H1 (cell line): Measurements from ENCODE around the gene ARHGAP24. TPM values are rescaled to one million over a fixed set of nuclear protein-coding genes. Genes with fewer than 3 reads are reported as not detected.

Experiments used
- CTCF ChIA-PET: fragments of 300-600 bp; sonication (Branson Sonifier 250); formaldehyde crosslinking; loops from one replicate; lab custom pipeline; 2021; ENCODE audit not compliant: partially characterized antibody; lab: Charles Lee
- POLR2A ChIA-PET: fragments of 300-600 bp; sonication (Branson Sonifier 250); formaldehyde crosslinking; loops from one replicate; lab custom pipeline; 2021; ENCODE audit warnings: inconsistent platforms; ENCODE audit not compliant: partially characterized antibody; lab: Charles Lee
- DNase-seq, 2 experiments: peaks; one replicate each; pipeline versions ENCODE4 v3.0.0 to v3.0.0-alpha.2; 2010 to 2022; ENCODE audit warnings: low spot score in 2 of 2, low read depth in 1 of 2, mixed read lengths in 1 of 2
- FAIRE-seq: peaks from 2 replicates; lab custom pipeline; 2011; peaks lifted over from hg19 to GRCh38; lab: Jason Lieb, UNC
- H2AFZ ChIP-seq: 2 replicates; pipeline ENCODE4 v1.8.1; 2012; ENCODE audit warnings: low read length, inconsistent platforms
- H2AK5ac ChIP-seq: 2 replicates; pipeline ENCODE4 v1.6.1; 2013; ENCODE audit warnings: low read depth, low read length
- H2BK120ac ChIP-seq: replicated peaks from 2 replicates; pipeline ENCODE3; 2013; ENCODE audit warnings: low read depth, low read length, inconsistent platforms
- H2BK12ac ChIP-seq: 2 replicates; pipeline ENCODE4 v1.6.1; 2013; ENCODE audit warnings: low read depth, low read length
- H2BK15ac ChIP-seq: 2 replicates; pipeline ENCODE4 v1.6.1; 2013; ENCODE audit warnings: low read length
- H2BK20ac ChIP-seq: 2 replicates; pipeline ENCODE4 v1.6.1; 2013; ENCODE audit warnings: low read length
- H2BK5ac ChIP-seq: 2 replicates; pipeline ENCODE4 v1.6.1; 2013; ENCODE audit warnings: low read depth, low read length
- H3K14ac ChIP-seq: 2 replicates; pipeline ENCODE4 v1.6.1; 2013; ENCODE audit warnings: inconsistent platforms; ENCODE audit not compliant: insufficient read length
- H3K18ac ChIP-seq: 2 replicates; pipeline ENCODE4 v1.6.1; 2013; ENCODE audit warnings: low read length; ENCODE audit errors: extremely low read depth
- H3K23ac ChIP-seq: 2 replicates; pipeline ENCODE4 v1.6.1; 2013; ENCODE audit warnings: inconsistent platforms; ENCODE audit not compliant: insufficient read length
- H3K23me2 ChIP-seq: 2 replicates; pipeline ENCODE4 v1.6.1; 2013; ENCODE audit warnings: low read depth, low read length
- H3K27ac ChIP-seq: 2 replicates; pipeline ENCODE4 v1.6.1; 2011; ENCODE audit warnings: low read depth, low read length, inconsistent platforms
- H3K27me3 ChIP-seq, 4 experiments: replicated peaks in 1 of 4; 1 replicate in 1 of 4; 2 replicates in 3 of 4; pipeline versions ENCODE4 v1.6.1 to v1.8.1; 2011 to 2013; ENCODE audit warnings: low read length in 3 of 4, mild to moderate bottlenecking in 3 of 4, inconsistent platforms in 2 of 4, mixed read lengths in 2 of 4, moderate library complexity in 1 of 4; ENCODE audit not compliant: control insufficient read depth in 3 of 4, insufficient read depth in 3 of 4; ENCODE audit errors: extremely low read depth in 1 of 4
- H3K36me3 ChIP-seq, 4 experiments: 2 replicates each; pipeline versions ENCODE4 v1.6.1 to v1.8.1; 2011 to 2013; ENCODE audit warnings: mild to moderate bottlenecking in 4 of 4, low read length in 3 of 4, moderate library complexity in 2 of 4, control low read depth in 1 of 4, inconsistent platforms in 1 of 4; ENCODE audit not compliant: insufficient read depth in 4 of 4, control insufficient read depth in 2 of 4
- H3K4ac ChIP-seq: replicated peaks from 2 replicates; pipeline ENCODE3; 2013; ENCODE audit warnings: low read length, low read depth, mixed read lengths, inconsistent platforms; ENCODE audit not compliant: insufficient read length
- H3K4me1 ChIP-seq, 4 experiments: replicated peaks in 1 of 4; 1 replicate in 1 of 4; 2 replicates in 3 of 4; pipeline versions ENCODE4 v1.6.1 to v1.8.1; 2011 to 2013; ENCODE audit warnings: low read length in 3 of 4, inconsistent platforms in 2 of 4, mixed read lengths in 1 of 4; ENCODE audit not compliant: insufficient read depth in 4 of 4, control insufficient read depth in 3 of 4
- H3K4me2 ChIP-seq, 2 experiments: 2 replicates each; pipeline versions ENCODE4 v1.6.1 to v1.8.1; 2011 to 2013; ENCODE audit warnings: low read depth in 2 of 2, low read length in 2 of 2, control low read depth in 1 of 2, inconsistent platforms in 1 of 2, mild to moderate bottlenecking in 1 of 2; ENCODE audit not compliant: insufficient read depth in 1 of 2
- H3K4me3 ChIP-seq, 4 experiments: fragments of 200-600, 300-600 bp in 1 of 4; sonication (generic), shearing (Covaris generic), sonication (Bioruptor Twin) in 1 of 4; 2 replicates each; pipeline versions ENCODE4 v1.5.1 to v1.8.1; 2011 to 2016; ENCODE audit warnings: low read length in 4 of 4, low read depth in 3 of 4, control low read depth in 2 of 4, inconsistent platforms in 2 of 4, mild to moderate bottlenecking in 2 of 4, mixed read lengths in 1 of 4, moderate library complexity in 1 of 4; ENCODE audit not compliant: insufficient read depth in 2 of 4; ENCODE audit errors: extremely low read depth in 1 of 4
- H3K56ac ChIP-seq: replicated peaks from 2 replicates; pipeline ENCODE3; 2013; ENCODE audit warnings: low read depth, mild to moderate bottlenecking, mixed read lengths, low read length, inconsistent platforms; ENCODE audit not compliant: insufficient read length
- H3K79me1 ChIP-seq: 2 replicates; pipeline ENCODE4 v1.6.1; 2013; ENCODE audit warnings: low read depth, low read length, control low read depth
- H3K79me2 ChIP-seq, 2 experiments: 2 replicates each; pipeline versions ENCODE4 v1.6.1 to v1.8.1; 2012 to 2013; ENCODE audit warnings: low read length in 2 of 2, mild to moderate bottlenecking in 2 of 2, inconsistent platforms in 1 of 2; ENCODE audit not compliant: insufficient read depth in 2 of 2, control insufficient read depth in 1 of 2
- H3K9ac ChIP-seq, 4 experiments: replicated peaks in 1 of 4; 1 replicate in 1 of 4; 2 replicates in 3 of 4; pipeline versions ENCODE4 v1.6.1 to v1.8.1; 2011 to 2013; ENCODE audit warnings: low read depth in 3 of 4, low read length in 3 of 4, control low read depth in 2 of 4, mild to moderate bottlenecking in 2 of 4, moderate library complexity in 2 of 4, inconsistent platforms in 1 of 4; ENCODE audit errors: extremely low read depth in 1 of 4
- H3K9me3 ChIP-seq, 2 experiments: 2 replicates each; pipeline versions ENCODE4 v1.6.1 to v1.8.1; 2012 to 2013; ENCODE audit warnings: mild to moderate bottlenecking in 2 of 2, moderate library complexity in 2 of 2, control low read depth in 1 of 2, inconsistent platforms in 1 of 2, low read depth in 1 of 2, low read length in 1 of 2, mixed read lengths in 1 of 2; ENCODE audit not compliant: insufficient read depth in 2 of 2
- H4K20me1 ChIP-seq, 2 experiments: replicated peaks in 1 of 2; 2 replicates each; pipeline versions ENCODE3 to v1.8.1; 2011 to 2013; ENCODE audit warnings: inconsistent platforms in 2 of 2, low read length in 2 of 2, mild to moderate bottlenecking in 1 of 2; ENCODE audit not compliant: insufficient read depth in 2 of 2, control insufficient read depth in 1 of 2
- H4K5ac ChIP-seq: 2 replicates; pipeline ENCODE4 v1.6.1; 2013; ENCODE audit warnings: low read length, low read depth, mixed read lengths, inconsistent platforms; ENCODE audit not compliant: insufficient read length
- H4K8ac ChIP-seq: 2 replicates; pipeline ENCODE4 v1.8.0; 2013; ENCODE audit warnings: mild to moderate bottlenecking, moderate library complexity, low read length, inconsistent platforms; ENCODE audit not compliant: insufficient read depth; ENCODE audit errors: extremely low read depth
- H4K91ac ChIP-seq: replicated peaks from 2 replicates; pipeline ENCODE3; 2013; ENCODE audit warnings: low read length, mixed read lengths, inconsistent platforms; ENCODE audit not compliant: insufficient read length
- BACH1 ChIP-seq: IDR thresholded peaks from 2 replicates; pipeline ENCODE4 v1.6.1; 2012; ENCODE audit warnings: low read length, improper control_type of control experiment
- CBX8 ChIP-seq: fragments of 300-800, 300-1000 bp; sonication (generic); IDR thresholded peaks from 2 replicates; pipeline ENCODE4 v1.7.1; 2016; ENCODE audit warnings: low read depth, low read length, borderline replicate concordance
- CHD2 ChIP-seq: IDR thresholded peaks from 2 replicates; pipeline ENCODE4 v1.6.1; 2012; ENCODE audit warnings: low read length, improper control_type of control experiment
- CTBP2 ChIP-seq: IDR thresholded peaks from 2 replicates; pipeline ENCODE4 v1.7.0; 2011; ENCODE audit warnings: borderline replicate concordance, mild to moderate bottlenecking, moderate library complexity, mixed read lengths, low read length; ENCODE audit not compliant: insufficient read depth, insufficient read length
- EZH2 ChIP-seq: fragments of 200-600 bp; sonication (generic); IDR thresholded peaks from 2 replicates; pipeline ENCODE4 v1.7.1; 2012; ENCODE audit warnings: low read depth, mild to moderate bottlenecking, moderate library complexity, low read length, inconsistent platforms; ENCODE audit not compliant: severe bottlenecking
- GABPA ChIP-seq: IDR thresholded peaks from 2 replicates; pipeline ENCODE4 v1.6.1; 2011; ENCODE audit warnings: mild to moderate bottlenecking, low read length, moderate library complexity, borderline replicate concordance; ENCODE audit not compliant: insufficient read depth
- JUN ChIP-seq: IDR thresholded peaks from 2 replicates; pipeline ENCODE4 v1.6.1; 2011; ENCODE audit warnings: low read depth, mild to moderate bottlenecking, improper control_type of control experiment, low read length
- KDM5A ChIP-seq: fragments of 200-600 bp; IDR thresholded peaks from 2 replicates; pipeline ENCODE4 v1.7.1; 2012; ENCODE audit warnings: mild to moderate bottlenecking, low read length, inconsistent platforms, mixed read lengths
- SAP30 ChIP-seq: fragments of 300-600 bp; sonication (generic); IDR thresholded peaks from 2 replicates; pipeline ENCODE4 v1.7.1; 2012; ENCODE audit warnings: low read length, moderate library complexity, mild to moderate bottlenecking, inconsistent platforms; ENCODE audit not compliant: insufficient read depth, insufficient replicate concordance
- TAF1 ChIP-seq: IDR thresholded peaks from 2 replicates; pipeline ENCODE4 v1.6.1; 2011; ENCODE audit warnings: mild to moderate bottlenecking, low read depth, low read length
- WGBS, 2 experiments: shearing (Covaris generic) in 1 of 2; methylation state at CpG; one replicate each; pipeline versions ENCODE4 v1.1.6 to v1.1.7; 2013 to 2015; ENCODE audit warnings: low lambda C conversion rate in 2 of 2, mixed read lengths in 2 of 2, inconsistent platforms in 1 of 2, low coverage in 1 of 2, missing lambda C conversion rate in 1 of 2; ENCODE audit not compliant: insufficient replicate concordance in 2 of 2, insufficient coverage in 1 of 2, insufficient read length in 1 of 2; ENCODE audit errors: extremely low coverage in 1 of 2, missing lambda C conversion rate in 1 of 2; 5-methylcytosine and 5-hydroxymethylcytosine counted together
- polyA plus RNA-seq, 7 experiments: library from polyadenylated mRNA; depleted of rRNA in 3 of 7; stranded (reverse) in 5 of 7; unstranded in 2 of 7; fragments of >200 nt in 5 of 7; fragments of 200-250 nt in 2 of 7; gene quantifications; 1 replicate in 5 of 7; 2 replicates in 1 of 7; 4 replicates in 1 of 7; pipeline versions ENCODE4 v1.2.1 to v1.2.3, GENCODE V29; 2011 to 2013; ENCODE audit warnings: missing spikeins in 2 of 7, mixed read lengths in 2 of 7
- total RNA-seq: library from RNA; stranded (reverse); fragmentation: NEBNext Ultra II Directional; extraction: Animal tissue kit (Norgen Biotek cat#: 25700); gene quantifications from 2 replicates; pipeline ENCODE4 v1.2.1, GENCODE V29; 2021
- TF ChIP-seq, protein P1 (sequence below): IDR thresholded peaks from 2 replicates; pipeline ENCODE4 v1.6.1; 2012; ENCODE audit warnings: inconsistent platforms
- TF ChIP-seq, protein P2 (sequence below), 3 experiments: IDR thresholded peaks; 1 replicate in 2 of 3; 2 replicates in 1 of 3; pipeline versions ENCODE4 v1.5.1 to v1.6.1; 2011; ENCODE audit warnings: low read length in 3 of 3, mild to moderate bottlenecking in 3 of 3, inconsistent platforms in 2 of 3, low read depth in 1 of 3, moderate library complexity in 1 of 3; ENCODE audit not compliant: insufficient read depth in 1 of 3; ENCODE audit errors: control extremely low read depth in 1 of 3

Gene ARHGAP24
- total and polyA plus RNA-seq, 2 of the 8 experiments (the other 6 are each of a cell fraction or from before 2014, with no cell fraction given): 0.08 to 0.50 TPM

DNA sequence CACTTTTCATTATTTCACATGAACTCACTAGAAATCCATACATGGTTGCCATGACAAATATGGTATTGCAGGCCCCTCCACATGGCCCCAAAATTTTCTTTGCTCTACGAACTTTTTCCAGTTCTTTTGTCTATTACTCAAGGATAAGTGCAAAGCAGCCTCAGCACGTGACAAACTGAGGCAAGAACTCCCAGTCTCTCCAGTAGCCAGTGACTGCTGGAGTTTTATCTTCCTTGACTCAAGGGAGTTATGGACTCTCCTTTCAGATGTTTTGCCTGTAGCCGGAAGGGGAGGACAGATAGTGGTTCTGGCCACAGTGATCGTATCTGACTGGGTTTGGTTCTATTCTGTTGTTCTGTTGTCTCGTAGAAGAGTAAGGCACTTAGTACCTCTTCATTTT, 105.5 kb downstream of the ARHGAP24 start:
- CTCF ChIA-PET: interaction anchor here (0.8 kb wide), 1 partner anchor 167 kb away, joined by 3 read pairs; no protein-coding TSS in a partner anchor
- no peak overlapping the region for H2BK12ac ChIP-seq
- TF ChIP-seq JUN (no peak), TAF1 (no peak), CHD2 (no peak), CBX8 (no peak), SAP30 (no peak), BACH1 (no peak), KDM5A (no peak), EZH2 (no peak), CTBP2 (no peak), GABPA (no peak)
- TF ChIP-seq, protein P1, sequence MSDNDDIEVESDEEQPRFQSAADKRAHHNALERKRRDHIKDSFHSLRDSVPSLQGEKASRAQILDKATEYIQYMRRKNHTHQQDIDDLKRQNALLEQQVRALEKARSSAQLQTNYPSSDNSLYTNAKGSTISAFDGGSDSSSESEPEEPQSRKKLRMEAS: no peak
- TF ChIP-seq, protein P2, sequence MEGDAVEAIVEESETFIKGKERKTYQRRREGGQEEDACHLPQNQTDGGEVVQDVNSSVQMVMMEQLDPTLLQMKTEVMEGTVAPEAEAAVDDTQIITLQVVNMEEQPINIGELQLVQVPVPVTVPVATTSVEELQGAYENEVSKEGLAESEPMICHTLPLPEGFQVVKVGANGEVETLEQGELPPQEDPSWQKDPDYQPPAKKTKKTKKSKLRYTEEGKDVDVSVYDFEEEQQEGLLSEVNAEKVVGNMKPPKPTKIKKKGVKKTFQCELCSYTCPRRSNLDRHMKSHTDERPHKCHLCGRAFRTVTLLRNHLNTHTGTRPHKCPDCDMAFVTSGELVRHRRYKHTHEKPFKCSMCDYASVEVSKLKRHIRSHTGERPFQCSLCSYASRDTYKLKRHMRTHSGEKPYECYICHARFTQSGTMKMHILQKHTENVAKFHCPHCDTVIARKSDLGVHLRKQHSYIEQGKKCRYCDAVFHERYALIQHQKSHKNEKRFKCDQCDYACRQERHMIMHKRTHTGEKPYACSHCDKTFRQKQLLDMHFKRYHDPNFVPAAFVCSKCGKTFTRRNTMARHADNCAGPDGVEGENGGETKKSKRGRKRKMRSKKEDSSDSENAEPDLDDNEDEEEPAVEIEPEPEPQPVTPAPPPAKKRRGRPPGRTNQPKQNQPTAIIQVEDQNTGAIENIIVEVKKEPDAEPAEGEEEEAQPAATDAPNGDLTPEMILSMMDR (IDR thresholded peaks at IDR 0.05; ENCODE audit: control extremely low read depth in 1 of 3, insufficient read depth in 1 of 3, low read depth in 1 of 3, low read length in 3 of 3): no peak

More for the DNA sequence above, 105.5 kb downstream of the ARHGAP24 start:
- Histone ChIP-seq H2BK15ac (no peak overlapping the region), H3K4me3 (no peak overlapping the region), H3K36me3 (no peaks in the 10 kb centered on the region), H4K20me1 (no peaks in the 10 kb centered on the region), H3K9ac (no peak overlapping the region), H3K14ac (no peak overlapping the region), H3K4me2 (no peak overlapping the region), H2AK5ac (no peak overlapping the region), H3K9me3 (no peaks in the 10 kb centered on the region), H3K27me3 (no peaks in the 10 kb centered on the region), H3K4me1 (no peaks in the 10 kb centered on the region), H3K4ac (no peak overlapping the region), H3K23me2 (no peaks in the 10 kb centered on the region), H4K91ac (no peak overlapping the region), H3K27ac (no peak overlapping the region), H4K5ac (no peak overlapping the region), H2BK5ac (no peak overlapping the region), H3K23ac (no peak overlapping the region), H2AFZ (no peak overlapping the region), H2BK20ac (no peak overlapping the region), H3K79me1 (no peaks in the 10 kb centered on the region), H3K79me2 (no peaks in the 10 kb centered on the region), H3K18ac (no peak overlapping the region), H2BK120ac (no peak overlapping the region), H3K56ac (no peak overlapping the region), H4K8ac (no peak overlapping the region)
- POLR2A ChIA-PET: no interaction called here
- WGBS, 2 experiments: 88% methylated on average over 5 of the region's 5 CpGs; no CpG with 5 or more reads in 1 of the 2 experiments
- no peak for FAIRE-seq
- DNase-seq: no peak
